Heart left ventricle (tissue), 13 donors: Measurements from ENCODE around the gene PTGFRN.

ENCODE experiments used
- POLR2A ChIP-seq, 2 donors: fragments of 450-650 bp; IDR thresholded peaks; one replicate each; pipeline ENCODE4 v1.6.1; 2017; ENCODE audit warnings: antibody characterized with exemption in 2 of 2, mild to moderate bottlenecking in 2 of 2, moderate library complexity in 2 of 2
- TF ChIP-seq, protein P1 (sequence below), 12 donors: fragments of 200-600 bp; sonication (generic) in 4 of 12; IDR thresholded peaks; one replicate each; pipeline versions ENCODE4 v1.5.0 to v1.8.0; 2018 to 2022; ENCODE audit warnings: antibody characterized with exemption in 12 of 12, mild to moderate bottlenecking in 5 of 12
- donor health status: ischemic (EF 13 %, LVEDD 7.1; RV severe dilation, severe dysfunction).
- donor health status: DM: no; HTN: yes; CAD: no.
- donor health status: DM: no; HTN: no; CAD: no.
- donor health status: ischemic (EF 25% LVEDD 6.9; RV normal size, moderate dysfunction).
- donor health status: ischemic (EF 25% LVEDD 5.7; RV mildly dilated, moderate dysfunction).
- donor health status: ischemic (EF 35%, LVEDD 5.7; RV mildly dilated, moderate dysfunction).
- donor health status: nonischemic (EF 11% LVEDD 7.7; RV severe dilation, severe dysfunction).
- donor health status: DM: yes; HTN: yes; CAD: no.
- donor health status: PGD.
- donor health status: ischemic (EF 29% LVEDD 5.4; RV normal size, mild dysfunction).
- donor health status: nonischemic (EF 23%, LVEDD 6.1; RV moderate dilation, normal function).

DNA sequence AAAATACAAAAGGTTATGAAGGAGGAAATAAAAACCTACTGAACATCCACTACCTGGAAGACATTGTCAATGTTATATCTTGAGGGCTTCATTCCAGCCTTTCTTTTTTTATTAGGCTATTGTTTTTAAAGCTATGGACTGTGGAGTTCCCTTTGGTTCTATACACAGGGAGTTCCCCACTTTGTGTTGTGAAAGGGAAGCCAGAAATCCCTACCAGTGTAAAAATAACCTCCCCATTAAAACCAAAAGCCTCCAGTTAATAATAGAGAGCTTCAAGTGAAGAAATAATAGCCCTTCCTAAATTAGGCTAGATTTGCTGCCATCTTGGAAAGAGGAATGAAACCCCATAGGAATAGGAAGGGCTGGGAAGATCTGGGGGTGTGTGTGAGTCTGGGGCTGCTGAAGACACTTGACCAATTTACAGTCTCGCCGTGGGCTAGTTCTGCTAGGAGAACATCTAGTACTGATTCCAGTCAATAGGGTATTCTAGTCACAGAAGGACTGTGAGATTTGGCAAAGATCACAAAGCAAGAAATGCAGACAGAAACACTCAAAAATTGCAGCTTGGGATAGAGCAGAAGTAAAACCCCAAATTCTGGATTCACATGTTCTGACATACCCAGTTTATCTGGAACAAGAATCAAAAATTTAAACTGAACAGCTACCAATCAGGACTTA lies 32.4 kb upstream of the PTGFRN start:
- no peak for TF ChIP-seq POLR2A (IDR thresholded peaks at IDR 0.05)
- TF ChIP-seq, protein P1, sequence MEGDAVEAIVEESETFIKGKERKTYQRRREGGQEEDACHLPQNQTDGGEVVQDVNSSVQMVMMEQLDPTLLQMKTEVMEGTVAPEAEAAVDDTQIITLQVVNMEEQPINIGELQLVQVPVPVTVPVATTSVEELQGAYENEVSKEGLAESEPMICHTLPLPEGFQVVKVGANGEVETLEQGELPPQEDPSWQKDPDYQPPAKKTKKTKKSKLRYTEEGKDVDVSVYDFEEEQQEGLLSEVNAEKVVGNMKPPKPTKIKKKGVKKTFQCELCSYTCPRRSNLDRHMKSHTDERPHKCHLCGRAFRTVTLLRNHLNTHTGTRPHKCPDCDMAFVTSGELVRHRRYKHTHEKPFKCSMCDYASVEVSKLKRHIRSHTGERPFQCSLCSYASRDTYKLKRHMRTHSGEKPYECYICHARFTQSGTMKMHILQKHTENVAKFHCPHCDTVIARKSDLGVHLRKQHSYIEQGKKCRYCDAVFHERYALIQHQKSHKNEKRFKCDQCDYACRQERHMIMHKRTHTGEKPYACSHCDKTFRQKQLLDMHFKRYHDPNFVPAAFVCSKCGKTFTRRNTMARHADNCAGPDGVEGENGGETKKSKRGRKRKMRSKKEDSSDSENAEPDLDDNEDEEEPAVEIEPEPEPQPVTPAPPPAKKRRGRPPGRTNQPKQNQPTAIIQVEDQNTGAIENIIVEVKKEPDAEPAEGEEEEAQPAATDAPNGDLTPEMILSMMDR (IDR thresholded peaks at IDR 0.05), result no peak
